ENCODE results near the gene SYNC. TPM values are rescaled to one million over a fixed set of nuclear protein-coding genes. Genes with fewer than 3 reads are reported as not detected.

Gene SYNC
- total RNA-seq, 2 donors from 2014 or later: not detected

DNA sequence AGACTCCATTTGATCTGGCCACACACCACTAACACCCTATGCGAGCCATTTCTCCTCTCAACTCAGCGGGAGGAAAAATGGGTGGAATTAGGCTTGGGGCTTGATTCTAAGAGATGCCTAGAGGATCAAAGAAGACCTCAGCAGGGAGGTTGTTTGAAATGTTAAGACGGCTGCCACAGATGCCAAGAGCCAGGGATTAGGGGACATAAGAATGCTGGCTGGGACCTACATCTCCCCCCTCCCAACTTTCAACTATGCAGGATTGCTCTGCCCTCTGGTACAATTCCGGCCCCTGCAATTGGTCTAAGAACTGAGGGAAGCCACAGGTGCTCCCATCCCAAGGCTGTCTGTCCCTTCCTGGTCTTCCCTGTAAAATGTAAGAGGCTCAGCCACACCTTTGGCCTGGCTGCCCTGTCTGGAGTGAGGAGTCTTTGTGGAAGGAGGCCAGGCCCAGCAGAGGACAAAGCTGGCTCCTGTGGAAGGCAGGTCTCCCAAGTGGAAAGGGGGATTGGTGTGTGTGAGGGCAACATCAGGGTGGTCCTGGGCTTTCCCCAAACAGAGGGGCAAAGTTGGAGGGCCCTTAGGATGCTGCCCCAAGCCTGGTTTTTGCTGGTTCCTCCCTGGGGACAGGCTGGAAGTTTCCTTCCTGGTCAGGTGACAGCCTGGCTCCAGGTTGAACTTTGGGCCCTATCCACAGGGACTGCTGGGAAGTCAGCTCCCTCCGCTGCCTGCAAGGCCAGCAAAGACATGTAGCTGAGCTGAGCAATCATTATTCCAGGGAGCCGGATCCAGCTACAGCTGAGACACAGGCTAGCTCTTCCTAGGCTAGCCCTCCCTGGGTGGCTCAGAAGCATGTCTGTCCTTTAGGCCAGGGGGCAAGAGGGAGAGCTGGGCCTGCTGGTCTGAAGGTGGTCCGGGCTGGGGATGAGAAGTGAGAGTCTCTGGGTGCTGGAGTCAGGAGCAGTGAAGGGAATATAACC, 34.5 kb upstream of the SYNC start:
- Mint-ChIP-seq H3K9me3 (no peaks in the 10 kb centered on the region), H3K4me3 (no peak overlapping the region), H3K4me1 (ENCODE audit: low read depth in 2 of 2) (no peaks in the 10 kb centered on the region), H3K27me3 (no peaks in the 10 kb centered on the region), H3K36me3 (no peaks in the 10 kb centered on the region), H3K27ac (no peak overlapping the region)
- no peak for DNase-seq (ENCODE audit: low spot score)
- no peak for ATAC-seq

DNA sequence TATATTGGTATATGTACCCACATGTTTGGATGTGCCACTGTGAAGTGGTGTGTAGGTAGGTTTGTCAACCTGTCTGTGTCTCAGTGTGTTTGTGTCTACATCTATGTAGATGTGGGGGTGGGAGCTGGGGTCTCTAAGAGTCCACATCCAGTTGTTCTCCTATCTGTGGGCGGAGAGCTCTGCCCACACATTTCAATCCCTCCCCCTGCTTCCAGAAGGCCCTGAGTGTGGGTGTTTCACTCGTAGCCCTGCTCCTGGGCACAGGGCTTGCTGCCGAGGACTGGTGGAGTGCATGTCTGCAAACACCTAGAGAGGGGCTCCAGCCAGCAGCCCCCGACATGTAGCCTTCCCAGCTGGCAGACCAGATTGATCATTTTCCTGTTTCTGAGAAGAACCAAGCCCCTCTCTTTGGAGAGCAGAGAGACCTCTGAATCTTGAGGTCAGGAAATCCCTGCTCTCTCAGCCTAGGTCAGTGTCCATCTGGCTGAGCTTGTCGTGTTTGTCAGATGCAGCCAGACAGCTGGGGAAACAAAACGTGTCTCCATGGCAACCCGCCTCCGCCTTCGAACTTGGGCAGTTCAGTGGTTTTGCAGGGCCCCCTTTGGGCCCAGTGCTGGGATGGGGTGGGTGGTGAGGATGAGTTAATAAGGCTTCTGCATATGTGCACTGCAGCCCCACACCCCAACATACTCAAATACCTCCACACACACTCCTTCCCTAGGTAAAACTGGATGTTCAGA, 31.2 kb upstream of the SYNC start:
- Mint-ChIP-seq H3K4me1 (ENCODE audit: low read depth in 2 of 2) (peaks cover 7 to 9% of the 10 kb centered on the region in 2 donors), H3K27me3 (no peaks in the 10 kb centered on the region), H3K27ac (no peak overlapping the region), H3K9me3 (no peaks in the 10 kb centered on the region), H3K36me3 (no peaks in the 10 kb centered on the region), H3K4me3 (no peak overlapping the region)
- ATAC-seq (no peak), DNase-seq (ENCODE audit: low spot score) (no peak)

DNA sequence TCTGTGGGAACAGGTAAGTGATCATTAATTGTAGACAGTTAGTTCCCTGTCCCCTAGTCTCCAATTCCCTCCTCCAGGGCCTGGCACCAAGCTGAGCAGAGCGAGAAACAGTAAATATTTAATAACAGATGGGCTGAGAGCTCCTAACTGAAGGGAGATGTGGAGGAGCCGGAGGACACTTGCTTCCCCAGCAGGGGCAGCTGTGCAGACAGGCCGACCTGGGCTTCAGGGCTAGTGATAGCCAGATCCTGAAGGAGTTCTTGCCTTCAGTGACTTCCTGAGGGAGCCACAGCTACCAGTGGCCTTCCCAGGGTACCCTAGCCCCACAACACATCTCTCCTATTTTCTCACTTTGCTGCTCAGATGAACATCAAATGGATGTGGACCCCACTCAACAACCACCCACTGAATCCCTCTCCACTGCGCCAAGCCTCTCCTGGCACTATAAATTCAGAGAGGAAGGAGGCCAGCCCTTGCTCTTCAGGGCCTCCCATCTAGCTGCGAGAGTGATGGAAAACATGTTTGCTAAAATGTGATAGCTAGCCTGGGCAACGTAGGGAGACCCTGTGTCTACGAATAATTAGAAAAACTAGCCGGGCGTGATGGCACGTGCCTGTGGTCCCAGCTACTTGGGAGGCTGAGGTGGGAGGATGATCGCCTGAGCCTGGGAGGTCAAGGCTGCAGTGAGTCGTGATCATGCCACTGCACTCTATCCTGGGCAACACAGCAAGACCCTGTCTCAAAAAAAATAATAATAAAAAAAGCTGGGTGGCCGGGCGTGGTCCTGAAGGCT, 26.9 kb upstream of the SYNC start:
- peaks cover 19 to 21% of the 10 kb centered on the region in 2 donors for H3K4me1 Mint-ChIP-seq (ENCODE audit: low read depth in 2 of 2)
- H3K36me3 Mint-ChIP-seq: no peaks in the 10 kb centered on the region
- ATAC-seq (no peak), DNase-seq (ENCODE audit: low spot score) (no peak)
- peaks cover 0 to 3% of the 10 kb centered on the region in 2 donors for H3K27me3 Mint-ChIP-seq
- H3K4me3 Mint-ChIP-seq: no peak overlapping the region
- no peak overlapping the region for H3K27ac Mint-ChIP-seq
- H3K9me3 Mint-ChIP-seq: no peaks in the 10 kb centered on the region

DNA sequence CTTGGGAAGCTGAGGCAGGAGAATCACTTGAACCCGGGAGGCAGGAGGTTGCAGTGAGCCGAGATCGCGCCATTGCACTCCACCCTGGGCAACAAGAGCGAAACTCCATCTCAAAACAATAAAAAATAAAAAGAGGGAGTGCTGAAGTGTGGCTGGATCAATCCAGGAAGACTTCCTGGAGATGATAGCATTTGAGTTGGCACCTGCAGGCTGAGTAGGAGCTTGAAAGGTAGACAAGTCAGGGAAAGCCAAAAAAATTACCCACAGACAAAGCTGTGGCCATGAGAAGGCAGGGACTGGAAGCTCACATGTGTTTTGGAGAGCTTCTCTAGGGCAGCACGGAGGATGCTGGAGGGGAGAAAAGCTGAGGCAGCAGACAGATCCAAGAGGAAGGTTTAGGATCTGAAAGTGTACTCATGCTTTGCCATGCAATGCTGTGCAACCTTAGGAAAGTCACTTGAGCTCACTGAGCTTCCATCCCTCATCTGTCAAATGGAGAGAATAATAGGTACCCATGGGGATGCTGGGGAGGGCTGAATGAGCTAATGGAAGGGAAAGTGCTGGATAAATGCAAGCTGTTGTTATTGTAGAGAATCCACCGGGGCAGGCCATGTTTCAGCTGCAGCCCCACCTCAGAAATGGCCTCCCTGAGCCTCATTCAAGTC, 26.0 kb upstream of the SYNC start:
- no peak for DNase-seq (ENCODE audit: low spot score)
- H3K27me3 Mint-ChIP-seq: peaks cover 0 to 3% of the 10 kb centered on the region in 2 donors
- no peak overlapping the region for H3K27ac Mint-ChIP-seq
- H3K36me3 Mint-ChIP-seq: no peaks in the 10 kb centered on the region
- no peak overlapping the region for H3K4me3 Mint-ChIP-seq
- ATAC-seq: no peak
- no peaks in the 10 kb centered on the region for H3K9me3 Mint-ChIP-seq
- peaks cover 19 to 21% of the 10 kb centered on the region in 2 donors for H3K4me1 Mint-ChIP-seq (ENCODE audit: low read depth in 2 of 2)

DNA sequence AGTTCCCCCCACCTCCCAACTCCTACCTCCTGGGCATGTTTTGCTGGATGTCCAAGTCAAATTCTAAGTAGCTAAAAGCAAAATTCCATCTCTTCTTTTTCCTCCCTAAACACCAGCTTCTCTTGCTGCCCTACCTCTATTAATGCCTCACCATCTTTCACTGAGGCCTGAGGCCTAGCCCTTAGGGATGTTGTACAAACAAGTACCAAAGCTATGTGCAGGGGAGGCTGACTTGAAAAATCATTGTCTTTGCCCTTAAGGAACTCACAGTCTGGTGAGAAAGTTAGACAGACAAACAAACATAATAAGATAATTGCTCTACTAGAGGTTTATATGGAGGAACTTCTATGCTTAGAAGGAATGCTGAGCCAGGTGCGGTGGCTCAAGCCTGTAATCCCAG, 25.3 kb upstream of the SYNC start:
- H3K4me3 Mint-ChIP-seq: no peak overlapping the region
- peaks cover 19 to 21% of the 10 kb centered on the region in 2 donors for H3K4me1 Mint-ChIP-seq (ENCODE audit: low read depth in 2 of 2)
- DNase-seq (ENCODE audit: low spot score) (no peak), ATAC-seq (no peak)
- H3K9me3 Mint-ChIP-seq: no peaks in the 10 kb centered on the region
- no peaks in the 10 kb centered on the region for H3K36me3 Mint-ChIP-seq
- H3K27ac Mint-ChIP-seq: no peak overlapping the region
- peaks cover 0 to 3% of the 10 kb centered on the region in 2 donors for H3K27me3 Mint-ChIP-seq

DNA sequence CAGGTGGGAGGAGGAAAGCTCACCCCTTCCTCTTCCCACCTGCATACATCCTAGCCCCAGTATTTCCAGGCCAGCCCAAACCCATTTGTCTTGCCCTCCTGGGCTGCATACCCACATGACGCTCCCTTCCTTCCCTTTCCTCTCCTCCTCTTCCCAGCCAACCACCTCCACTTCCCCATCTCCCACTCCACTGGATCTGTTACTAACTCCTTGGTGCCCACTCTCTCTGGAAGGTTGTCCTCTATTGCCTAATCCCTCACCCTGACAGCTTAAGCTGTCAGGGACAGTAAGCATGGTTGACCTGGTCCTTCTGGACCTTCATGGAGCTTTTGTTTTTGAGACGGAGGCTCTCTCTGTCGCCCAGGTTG, 23.0 kb upstream of the SYNC start:
- Mint-ChIP-seq H3K36me3 (no peaks in the 10 kb centered on the region), H3K27me3 (peaks cover 9 to 13% of the 10 kb centered on the region in 2 donors), H3K4me1 (ENCODE audit: low read depth in 2 of 2) (peaks cover 9 to 14% of the 10 kb centered on the region in 2 donors), H3K4me3 (no peak overlapping the region), H3K27ac (peak overlapping the region in 1 of 2 donors; percentile 28), H3K9me3 (no peaks in the 10 kb centered on the region)
- ATAC-seq: no peak
- no peak for DNase-seq (ENCODE audit: low spot score)

DNA sequence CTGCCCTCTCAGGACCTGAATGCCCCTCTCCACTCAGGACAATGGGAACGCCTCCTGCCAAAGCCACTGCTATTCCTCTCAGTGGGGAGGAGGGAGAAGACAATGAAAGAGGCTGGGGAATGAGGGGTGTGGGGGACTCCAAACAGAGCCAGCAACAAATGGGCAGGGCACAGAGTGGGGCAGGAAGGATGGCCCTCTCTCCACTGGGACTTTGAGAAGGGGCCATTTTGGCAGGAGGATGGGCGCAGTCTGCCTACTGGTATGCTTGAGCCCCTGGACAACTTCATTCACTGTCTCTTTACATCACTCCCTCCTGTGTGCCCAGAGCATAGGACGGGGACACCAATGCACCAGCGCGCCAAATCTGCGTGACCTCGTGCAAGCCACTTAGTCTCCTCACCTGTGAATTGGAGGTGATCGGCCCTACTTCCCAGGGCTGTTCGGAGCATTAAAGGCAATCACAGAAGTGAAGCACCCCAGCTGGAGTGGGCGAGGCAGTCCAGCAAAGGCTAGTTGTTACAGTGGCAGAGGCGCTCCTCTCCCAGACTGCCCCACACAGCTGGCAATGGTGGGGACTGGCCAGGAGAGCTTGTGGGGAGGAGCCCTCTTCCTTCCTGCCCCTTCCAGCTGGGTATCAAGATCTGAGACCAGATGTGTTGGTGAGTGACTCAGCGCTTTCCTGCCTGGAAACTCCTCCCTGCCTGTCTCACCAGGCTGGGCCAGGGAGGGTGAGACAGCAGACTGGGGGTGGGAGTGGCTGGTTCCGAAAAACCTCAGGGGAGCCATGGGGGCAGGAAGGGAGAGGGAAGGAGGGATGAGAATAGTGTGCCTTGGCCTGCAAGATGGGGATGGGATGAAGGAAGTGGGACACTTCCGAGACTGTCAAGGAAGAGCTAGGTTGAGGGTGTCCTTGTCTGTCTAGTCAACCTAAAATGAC, 22.4 kb upstream of the SYNC start:
- H3K36me3 Mint-ChIP-seq: no peaks in the 10 kb centered on the region
- H3K27me3 Mint-ChIP-seq: peaks cover 9 to 13% of the 10 kb centered on the region in 2 donors
- H3K9me3 Mint-ChIP-seq: no peaks in the 10 kb centered on the region
- ATAC-seq (peak; percentile 62 to 71), DNase-seq (ENCODE audit: low spot score) (no peak)
- no peak overlapping the region for H3K4me3 Mint-ChIP-seq
- H3K4me1 Mint-ChIP-seq (ENCODE audit: low read depth in 2 of 2): peaks cover 9 to 14% of the 10 kb centered on the region in 2 donors
- peak overlapping the region in 1 of 2 donors; percentile 28 for H3K27ac Mint-ChIP-seq

DNA sequence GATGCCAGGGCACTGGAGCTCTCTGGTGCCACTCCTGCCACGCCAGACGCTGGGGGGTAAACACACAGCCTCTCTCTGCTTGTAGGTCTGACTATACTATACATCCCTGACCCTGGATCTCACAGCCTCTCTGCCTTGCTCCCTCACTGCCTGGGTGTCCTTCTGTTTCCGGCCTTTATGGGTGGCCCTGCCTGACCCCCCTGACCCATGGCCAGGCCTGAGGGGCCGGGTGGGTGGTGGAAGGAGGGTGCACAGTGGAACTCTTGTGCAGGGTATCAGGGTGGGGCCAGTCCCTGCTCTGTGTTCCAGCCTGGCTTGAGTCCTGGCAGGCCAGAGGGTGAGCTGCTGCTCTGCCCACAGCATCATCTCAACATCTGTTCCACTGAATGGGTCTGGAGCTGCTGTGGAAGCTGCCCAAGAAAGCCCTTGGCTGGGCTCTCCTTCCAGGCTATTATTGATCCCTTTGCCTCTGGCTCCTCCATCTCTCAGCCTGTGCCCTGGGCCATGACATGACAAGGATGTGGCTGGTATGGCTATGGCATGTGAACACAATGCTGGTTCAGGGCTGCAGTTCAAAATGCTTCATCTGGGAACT, 17.2 kb upstream of the SYNC start:
- no peak for DNase-seq (ENCODE audit: low spot score)
- H3K4me3 Mint-ChIP-seq: no peak overlapping the region
- peaks cover 6 to 13% of the 10 kb centered on the region in 2 donors for H3K27me3 Mint-ChIP-seq
- H3K27ac Mint-ChIP-seq: no peak overlapping the region
- peak in 1 of 2 donors; percentile 21 for ATAC-seq
- no peaks in the 10 kb centered on the region for H3K9me3 Mint-ChIP-seq
- H3K36me3 Mint-ChIP-seq: no peaks in the 10 kb centered on the region
- peaks cover 0 to 7% of the 10 kb centered on the region in 2 donors for H3K4me1 Mint-ChIP-seq (ENCODE audit: low read depth in 2 of 2)

DNA sequence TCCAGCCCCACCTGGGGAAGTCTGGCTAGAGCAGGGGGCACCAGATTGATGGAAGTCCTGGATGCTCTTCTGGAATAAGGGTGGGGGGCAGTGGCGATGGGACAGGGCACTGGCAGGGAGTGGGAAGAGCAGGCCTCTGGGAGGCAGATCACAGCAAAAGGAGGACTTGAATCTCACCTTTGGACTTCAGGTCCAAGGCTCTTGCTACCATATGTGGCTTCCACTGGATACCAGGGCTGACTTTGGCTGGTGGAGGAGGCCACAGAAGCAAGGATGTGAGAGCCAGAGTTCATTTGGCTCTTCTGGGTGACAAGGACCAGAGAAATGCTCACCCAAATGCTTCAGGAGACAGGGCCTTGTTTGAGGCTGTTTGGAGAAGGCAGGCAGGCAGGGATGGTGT, 16.0 kb upstream of the SYNC start:
- Mint-ChIP-seq H3K4me3 (no peak overlapping the region), H3K9me3 (no peaks in the 10 kb centered on the region), H3K4me1 (ENCODE audit: low read depth in 2 of 2) (peaks cover 0 to 3% of the 10 kb centered on the region in 2 donors), H3K27me3 (peaks cover 6 to 13% of the 10 kb centered on the region in 2 donors), H3K36me3 (no peaks in the 10 kb centered on the region), H3K27ac (no peak overlapping the region)
- no peak for ATAC-seq
- DNase-seq (ENCODE audit: low spot score): no peak

DNA sequence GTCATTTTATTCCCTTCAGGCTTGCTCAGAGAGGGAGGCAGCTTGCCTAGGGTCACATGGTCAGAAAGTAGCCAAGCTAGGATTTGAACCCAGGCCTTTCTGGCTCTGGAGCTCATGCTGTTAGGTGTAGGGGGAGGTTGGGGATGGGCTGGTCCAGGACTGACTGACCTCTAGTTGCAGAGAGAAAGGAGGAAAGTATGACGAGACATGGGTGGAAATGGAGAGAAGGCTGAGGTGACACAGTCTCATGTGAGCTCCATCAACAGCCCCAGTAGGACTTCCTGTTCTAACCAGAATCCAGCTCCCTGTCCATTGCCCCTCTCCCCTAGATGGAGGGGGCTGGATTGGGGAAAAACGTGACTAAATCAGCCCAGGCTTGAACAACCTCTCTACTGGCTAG, 15.5 kb upstream of the SYNC start:
- Mint-ChIP-seq H3K27me3 (peaks cover 6 to 13% of the 10 kb centered on the region in 2 donors), H3K9me3 (no peaks in the 10 kb centered on the region), H3K4me1 (ENCODE audit: low read depth in 2 of 2) (peaks cover 0 to 3% of the 10 kb centered on the region in 2 donors), H3K27ac (no peak overlapping the region), H3K4me3 (no peak overlapping the region), H3K36me3 (no peaks in the 10 kb centered on the region)
- ATAC-seq: no peak
- no peak for DNase-seq (ENCODE audit: low spot score)

DNA sequence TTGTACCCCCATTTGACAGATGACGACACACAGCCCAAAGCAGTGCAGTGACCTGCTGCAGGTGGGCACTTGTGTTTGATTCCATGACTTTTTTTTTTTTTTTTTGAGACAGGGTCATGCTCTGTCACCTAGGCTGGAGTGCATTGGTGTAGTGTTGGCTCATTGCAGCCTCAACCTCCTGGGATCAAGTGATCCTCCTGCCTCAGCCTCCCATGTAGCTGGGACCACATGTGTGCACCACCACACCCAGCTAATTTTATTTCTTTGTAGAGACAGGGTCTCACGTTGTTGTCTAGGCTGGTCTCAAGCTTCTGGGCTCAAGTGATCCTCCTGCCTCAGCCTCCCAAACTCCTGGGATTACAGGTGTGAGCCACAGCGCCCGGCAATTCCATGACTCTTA, 14.9 kb upstream of the SYNC start:
- no peak for DNase-seq (ENCODE audit: low spot score)
- Mint-ChIP-seq H3K9me3 (no peaks in the 10 kb centered on the region), H3K27ac (no peak overlapping the region), H3K36me3 (no peaks in the 10 kb centered on the region), H3K4me3 (no peak overlapping the region), H3K4me1 (ENCODE audit: low read depth in 2 of 2) (peaks cover 0 to 3% of the 10 kb centered on the region in 2 donors), H3K27me3 (peaks cover 6 to 12% of the 10 kb centered on the region in 2 donors)
- no peak for ATAC-seq

Data from natural killer cell treated with Interleukin-12 subunit alpha and Interleukin-12 subunit beta and Interleukin-15 and Interleukin-18, amount 100 ng/mL, for 72 hours (primary cell).